HT-29 (cell line): ENCODE results near the gene CCND3. TPM values are rescaled to one million over a fixed set of nuclear protein-coding genes. Genes with fewer than 3 reads are reported as not detected.
A peak's percentile ranks its signal among the peaks of the same experiment; 100 is the strongest.
"Not testable (repeated sequence)": the region's sequence is repeated elsewhere in the genome, so short reads cannot be mapped to it uniquely, and the experiment has no call there.

Experiments
- DNase-seq: peaks from one replicate; pipeline ENCODE4 v3.0.0-alpha.2; 2015; ENCODE audit warnings: low spot score
- total RNA-seq: library from RNA; depleted of rRNA; stranded (reverse); fragments of >200 nt; shearing (Covaris generic); gene quantifications from 2 replicates; pipeline ENCODE4 v1.2.3, GENCODE V29; 2014

The CCND3 gene
- total RNA-seq, 1 experiment from 2014 or later: 79.7 TPM

- DNase-seq: no peak
Observed at GRCh38 chr6:41947581-41948220, 6.1 kb upstream of the CCND3 start.

- no peak for DNase-seq
Observed at GRCh38 chr6:41943456-41943855, 1.8 kb upstream of the CCND3 start.

GRCh38 chr6:41942882-41943281 lies 1.3 kb upstream of the CCND3 start:
- DNase-seq: not testable (repeated sequence)

- no peak for DNase-seq
Observed at GRCh38 chr6:41942067-41942851, 651 bp upstream of the CCND3 start.

- DNase-seq: peak; percentile 60
Observed at GRCh38 chr6:41940759-41941279, 789 bp downstream of the CCND3 start.

- peak; percentile 35 for DNase-seq
Observed at GRCh38 chr6:41939848-41940758, 1.5 kb downstream of the CCND3 start.

- no peak for DNase-seq
Observed at GRCh38 chr6:41939176-41939847, 2.3 kb downstream of the CCND3 start.

- no peak for DNase-seq
Observed at GRCh38 chr6:41938590-41939175, 2.9 kb downstream of the CCND3 start.

GRCh38 chr6:41937861-41938574 lies 3.6 kb downstream of the CCND3 start:
- no peak for DNase-seq

GRCh38 chr6:41937472-41937860 lies 4.1 kb downstream of the CCND3 start:
- no peak for DNase-seq

GRCh38 chr6:41936073-41936837 lies 5.4 kb downstream of the CCND3 start:
- peak; percentile 94 for DNase-seq

GRCh38 chr6:41935685-41936072 lies 5.9 kb downstream of the CCND3 start:
- no peak for DNase-seq

- DNase-seq: no peak
Observed at GRCh38 chr6:41935193-41935574, 6.4 kb downstream of the CCND3 start.

- no peak for DNase-seq
Observed at GRCh38 chr6:41934278-41935192, 7.1 kb downstream of the CCND3 start.

GRCh38 chr6:41932378-41932777 lies 9.2 kb downstream of the CCND3 start:
- DNase-seq: no peak

- DNase-seq: no peak
Observed at GRCh38 chr6:41931792-41932191, 9.8 kb downstream of the CCND3 start.

- DNase-seq: no peak
Observed at GRCh38 chr6:41929924-41930323, 11.7 kb downstream of the CCND3 start.

GRCh38 chr6:41927253-41927652 lies 14.4 kb downstream of the CCND3 start:
- DNase-seq: no peak
